BJ (cell line): ENCODE measurements around the gene POLD2. TPM values are rescaled to one million over a fixed set of nuclear protein-coding genes. Genes with fewer than 3 reads are reported as not detected.

Source experiments
- CTCF ChIA-PET: fragments of 350-600 bp; formaldehyde crosslinking; extraction: SDS; loops from one replicate; lab custom pipeline; 2021; ENCODE audit warnings: antibody characterized with exemption, inconsistent platforms; lab: Yijun Ruan, JAX
- POLR2A ChIA-PET: fragments of 300-600 bp; sonication (Branson Sonifier 250); formaldehyde crosslinking; extraction: SDS; loops from one replicate; lab custom pipeline; 2021; ENCODE audit warnings: antibody characterized with exemption; lab: Charles Lee
- DNase-seq: peaks from one replicate; pipeline ENCODE4 v3.0.0-alpha.2; 2011; ENCODE audit warnings: low read depth
- H3K27me3 ChIP-seq: 2 replicates; pipeline ENCODE4 v1.6.0; 2011; ENCODE audit warnings: low read length; ENCODE audit not compliant: control insufficient read depth, insufficient read depth
- H3K36me3 ChIP-seq: 2 replicates; pipeline ENCODE4 v1.5.1; 2011; ENCODE audit warnings: low read length; ENCODE audit not compliant: control insufficient read depth, insufficient read depth
- H3K4me3 ChIP-seq: 2 replicates; pipeline ENCODE4 v1.5.1; 2011; ENCODE audit warnings: low read depth, mild to moderate bottlenecking, control low read depth, low read length
- CTCF ChIP-seq: IDR thresholded peaks from 2 replicates; pipeline ENCODE4 v1.5.1; 2011; ENCODE audit warnings: low read depth, mild to moderate bottlenecking, control low read depth, inconsistent platforms, low read length, moderate library complexity; ENCODE audit not compliant: insufficient read depth
- polyA plus RNA-seq: library from polyadenylated mRNA; depleted of rRNA; stranded (reverse); fragments of >200 nt; gene quantifications from 2 replicates; pipeline ENCODE4 v1.2.3, GENCODE V29; 2011

POLD2 gene
- polyA plus RNA-seq, 1 experiment = 87.2 TPM

GRCh38 chr7:44082541-44083207 is 40.7 kb downstream of the POLD2 start:
- CTCF ChIA-PET = no interaction called here
- POLR2A ChIA-PET = no interaction called here
- H3K4me3 ChIP-seq = peak overlapping the region; percentile 96
- H3K36me3 ChIP-seq = peaks cover 29% of the 10 kb centered on the region
- H3K27me3 ChIP-seq = no peaks in the 10 kb centered on the region
- DNase-seq = peak; percentile 93
- TF ChIP-seq CTCF = no peak

- peak overlapping the region; percentile 96 for H3K4me3 ChIP-seq
- H3K27me3 ChIP-seq = no peaks in the 10 kb centered on the region
- no peak for DNase-seq
- TF ChIP-seq CTCF = no peak
- CTCF ChIA-PET = interaction anchor here (0.8 to 2.3 kb wide), 3 partner anchors 9 to 43 kb away, joined by 3 to 18 read pairs (median 5); partner anchors contain the start of gene POLD2
- POLR2A ChIA-PET = no interaction called here
- peaks cover 37% of the 10 kb centered on the region for H3K36me3 ChIP-seq
Observed at GRCh38 chr7:44081266-44081748, 42.0 kb downstream of the POLD2 start.

- POLR2A ChIA-PET = interaction anchor here (0.6 kb wide), 1 partner anchor 9 kb away, joined by 3 read pairs; no protein-coding TSS in a partner anchor
- no peak for TF ChIP-seq CTCF
- CTCF ChIA-PET = interaction anchor here (0.8 to 2.3 kb wide), 3 partner anchors 9 to 43 kb away, joined by 3 to 18 read pairs (median 5); partner anchors contain the start of gene POLD2
- Histone ChIP-seq H3K4me3 (no peak overlapping the region), H3K27me3 (no peaks in the 10 kb centered on the region), H3K36me3 (peaks cover 39% of the 10 kb centered on the region)
- DNase-seq = no peak
Observed at GRCh38 chr7:44080686-44081265, 42.6 kb downstream of the POLD2 start.

GRCh38 chr7:44080118-44080517 is 43.2 kb downstream of the POLD2 start:
- no peak overlapping the region for H3K4me3 ChIP-seq
- POLR2A ChIA-PET = interaction anchor here (0.6 kb wide), 1 partner anchor 9 kb away, joined by 3 read pairs; no protein-coding TSS in a partner anchor
- H3K27me3 ChIP-seq = no peaks in the 10 kb centered on the region
- peaks cover 39% of the 10 kb centered on the region for H3K36me3 ChIP-seq
- CTCF ChIA-PET = interaction anchor here (1.3 to 2.3 kb wide), 2 partner anchors 8 to 44 kb away, joined by 5 to 18 read pairs; partner anchors contain the start of gene POLD2
- TF ChIP-seq CTCF = no peak
- DNase-seq = no peak

GRCh38 chr7:44079331-44080021 is 43.9 kb downstream of the POLD2 start:
- DNase-seq = no peak
- H3K27me3 ChIP-seq = no peaks in the 10 kb centered on the region
- H3K36me3 ChIP-seq = peaks cover 39% of the 10 kb centered on the region
- CTCF ChIA-PET = no interaction called here
- POLR2A ChIA-PET = no interaction called here
- H3K4me3 ChIP-seq = no peak overlapping the region
- no peak for TF ChIP-seq CTCF
